Activated B cell treated with CpG ODN at 0.5 μM for 24 hours (primary cell): ENCODE data around the gene CD81. TPM values are rescaled to one million over a fixed set of nuclear protein-coding genes. Genes with fewer than 3 reads are reported as not detected.

Source experiments
- ATAC-seq: fragments of 200-7000 bp; cut with Tn5 transposase; one replicate; pipeline ENCODE4 v1.10.0; 2021; ENCODE audit warnings: low read depth, mild to moderate bottlenecking, moderate library complexity
- CTCF ChIA-PET: fragments of 350-600 bp; sonication (Branson Sonifier 250); formaldehyde crosslinking; loops from one replicate; lab custom pipeline; 2021; ENCODE audit warnings: antibody characterized with exemption; lab: Charles Lee
- POLR2A ChIA-PET: fragments of 350-600 bp; sonication (Branson Sonifier 250); formaldehyde crosslinking; loops from one replicate; lab custom pipeline; 2021; ENCODE audit warnings: antibody characterized with exemption; lab: Charles Lee
- DNase-seq: peaks from one replicate; pipeline ENCODE4 v3.0.0; 2022
- H3K27ac Mint-ChIP-seq: one replicate; pipeline ENCODE4 v1.8.0; 2020; ENCODE audit warnings: mixed read lengths
- H3K27me3 Mint-ChIP-seq: one replicate; pipeline ENCODE4 v1.8.0; 2021; ENCODE audit warnings: mixed read lengths
- H3K36me3 Mint-ChIP-seq: one replicate; pipeline ENCODE4 v1.8.0; 2021; ENCODE audit warnings: low read depth, mixed read lengths
- H3K4me1 Mint-ChIP-seq: one replicate; pipeline ENCODE4 v1.8.0; 2021; ENCODE audit warnings: mixed read lengths
- H3K4me3 Mint-ChIP-seq: one replicate; pipeline ENCODE4 v1.8.0; 2020; ENCODE audit warnings: mild to moderate bottlenecking, mixed read lengths
- H3K9me3 Mint-ChIP-seq: one replicate; pipeline ENCODE4 v1.8.0; 2020; ENCODE audit warnings: mixed read lengths
- intact Hi-C: fragments of 100-400 bp; cut with micrococcal nuclease; formaldehyde crosslinking; loops from one replicate; pipeline ENCODE4 v1.15.1; 2024
- total RNA-seq: library from RNA; stranded (reverse); gene quantifications from 2 replicates; pipeline ENCODE4 v1.2.3, GENCODE V29; 2022
- TF ChIP-seq, protein P1 (sequence below): fragments of 200-600 bp; IDR thresholded peaks from one replicate; pipeline ENCODE4 v1.8.0; 2022; ENCODE audit warnings: antibody characterized with exemption, mild to moderate bottlenecking

Gene CD81
- total RNA-seq, 1 donor from 2014 or later: 132 TPM

DNA sequence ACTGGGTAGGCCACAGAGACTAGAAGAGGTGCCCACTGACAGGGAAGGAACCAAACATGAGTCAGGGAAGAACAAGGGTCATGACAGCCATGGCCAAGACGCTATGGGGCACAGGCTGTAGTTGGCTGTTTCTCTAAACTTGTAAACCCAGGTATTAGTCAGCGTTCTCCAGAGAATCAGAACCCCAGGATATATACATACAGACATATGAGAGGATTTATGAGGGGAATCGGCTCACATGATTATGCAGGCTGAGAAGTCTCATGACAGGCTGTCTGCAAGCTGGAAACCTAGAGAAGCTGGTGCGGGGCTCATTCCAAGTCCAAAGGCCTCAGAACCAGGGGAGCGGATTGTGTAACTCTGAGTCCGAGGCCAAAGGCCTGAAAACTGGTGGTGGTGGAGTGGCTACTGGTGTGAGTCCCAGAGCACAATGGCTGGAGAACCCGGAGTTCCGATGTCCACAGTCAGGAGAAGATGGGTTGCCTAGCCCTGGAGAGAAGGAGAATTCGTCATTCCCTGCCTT lies 29.7 kb upstream of the CD81 start:
- intact Hi-C loops: no loop called here
- TF ChIP-seq, protein P1, sequence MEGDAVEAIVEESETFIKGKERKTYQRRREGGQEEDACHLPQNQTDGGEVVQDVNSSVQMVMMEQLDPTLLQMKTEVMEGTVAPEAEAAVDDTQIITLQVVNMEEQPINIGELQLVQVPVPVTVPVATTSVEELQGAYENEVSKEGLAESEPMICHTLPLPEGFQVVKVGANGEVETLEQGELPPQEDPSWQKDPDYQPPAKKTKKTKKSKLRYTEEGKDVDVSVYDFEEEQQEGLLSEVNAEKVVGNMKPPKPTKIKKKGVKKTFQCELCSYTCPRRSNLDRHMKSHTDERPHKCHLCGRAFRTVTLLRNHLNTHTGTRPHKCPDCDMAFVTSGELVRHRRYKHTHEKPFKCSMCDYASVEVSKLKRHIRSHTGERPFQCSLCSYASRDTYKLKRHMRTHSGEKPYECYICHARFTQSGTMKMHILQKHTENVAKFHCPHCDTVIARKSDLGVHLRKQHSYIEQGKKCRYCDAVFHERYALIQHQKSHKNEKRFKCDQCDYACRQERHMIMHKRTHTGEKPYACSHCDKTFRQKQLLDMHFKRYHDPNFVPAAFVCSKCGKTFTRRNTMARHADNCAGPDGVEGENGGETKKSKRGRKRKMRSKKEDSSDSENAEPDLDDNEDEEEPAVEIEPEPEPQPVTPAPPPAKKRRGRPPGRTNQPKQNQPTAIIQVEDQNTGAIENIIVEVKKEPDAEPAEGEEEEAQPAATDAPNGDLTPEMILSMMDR: no peak
- H3K27me3 Mint-ChIP-seq: no peaks in the 10 kb centered on the region
- no peak overlapping the region for H3K27ac Mint-ChIP-seq
- ATAC-seq: no peak
- no peak for DNase-seq
- ChIA-PET POLR2A (no interaction called here), CTCF (no interaction called here)
- no peaks in the 10 kb centered on the region for H3K4me1 Mint-ChIP-seq
- no peak overlapping the region for H3K4me3 Mint-ChIP-seq
- no peaks in the 10 kb centered on the region for H3K36me3 Mint-ChIP-seq
- H3K9me3 Mint-ChIP-seq: peaks cover 13% of the 10 kb centered on the region

DNA sequence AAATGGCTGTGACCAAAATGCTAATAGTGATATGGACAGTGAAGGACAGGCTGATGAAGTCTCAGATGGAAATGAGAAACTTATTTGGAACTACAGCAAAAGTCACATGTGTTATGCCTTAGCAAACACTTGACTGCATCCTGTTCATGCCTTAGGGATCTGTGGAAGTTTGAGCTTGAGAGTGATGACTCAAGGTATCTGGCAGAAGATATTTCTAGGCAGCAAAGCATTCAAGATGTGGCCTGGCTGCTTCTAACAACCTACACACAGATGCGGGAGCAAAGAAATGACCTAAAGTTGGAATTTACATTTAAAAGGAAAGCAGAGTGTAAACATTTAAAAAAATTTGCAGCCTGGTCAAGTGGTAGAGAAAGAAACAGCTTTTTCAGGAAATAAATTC lies 28.1 kb upstream of the CD81 start:
- DNase-seq: no peak
- TF ChIP-seq, protein P1: no peak
- Mint-ChIP-seq H3K27ac (no peak overlapping the region), H3K36me3 (no peaks in the 10 kb centered on the region), H3K4me1 (no peaks in the 10 kb centered on the region), H3K9me3 (peaks cover 9% of the 10 kb centered on the region), H3K27me3 (no peaks in the 10 kb centered on the region), H3K4me3 (no peak overlapping the region)
- ChIA-PET POLR2A (no interaction called here), CTCF (no interaction called here)
- ATAC-seq: no peak
- intact Hi-C loops: no loop called here

DNA sequence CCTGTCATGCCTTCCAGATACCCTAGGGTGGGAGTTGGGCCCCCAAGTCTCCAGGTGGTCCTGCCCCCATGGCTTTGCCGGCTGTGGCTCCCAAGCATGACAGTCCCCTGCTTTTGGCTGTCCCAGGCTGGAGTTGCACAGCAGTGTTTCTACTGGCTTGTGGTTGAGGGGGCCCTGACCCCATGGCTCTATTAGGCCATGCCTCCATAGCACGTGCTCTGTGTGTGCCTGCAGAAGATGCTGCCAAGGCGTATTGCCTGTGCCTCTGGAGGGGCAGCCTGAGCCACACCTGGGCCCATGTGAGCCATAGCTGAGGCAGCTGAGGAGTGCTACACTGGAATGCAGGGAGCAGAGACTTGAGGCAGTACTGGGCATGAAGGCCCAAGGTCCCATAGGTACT lies 25.4 kb upstream of the CD81 start:
- Mint-ChIP-seq H3K9me3 (peaks cover 5% of the 10 kb centered on the region), H3K27me3 (no peaks in the 10 kb centered on the region), H3K4me1 (no peaks in the 10 kb centered on the region), H3K27ac (no peak overlapping the region), H3K36me3 (no peaks in the 10 kb centered on the region), H3K4me3 (no peak overlapping the region)
- intact Hi-C loops: no loop called here
- ATAC-seq: no peak
- POLR2A ChIA-PET: no interaction called here
- DNase-seq: no peak
- CTCF ChIA-PET: no interaction called here
- TF ChIP-seq, protein P1: no peak

DNA sequence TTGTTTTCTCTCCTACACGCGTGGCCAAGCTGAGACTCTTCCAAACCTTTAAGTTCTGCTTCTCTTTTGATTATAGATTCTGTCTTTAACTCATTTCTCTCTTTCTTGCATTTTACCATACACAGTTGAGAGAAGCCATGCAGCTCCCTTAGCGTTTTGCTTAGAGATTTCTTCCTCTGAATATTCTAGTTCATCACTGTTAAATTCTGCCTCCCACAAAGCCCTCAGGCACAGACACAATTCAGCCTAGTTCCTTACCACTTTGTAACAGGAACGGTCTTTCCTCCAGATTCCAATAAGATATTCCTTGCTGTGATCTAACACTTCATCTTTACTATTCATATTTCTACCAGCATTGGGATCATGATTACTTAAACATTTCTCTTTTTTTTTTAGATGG lies 24.7 kb upstream of the CD81 start:
- no peak overlapping the region for H3K4me3 Mint-ChIP-seq
- ChIA-PET CTCF (no interaction called here), POLR2A (no interaction called here)
- H3K4me1 Mint-ChIP-seq: no peaks in the 10 kb centered on the region
- intact Hi-C loops: no loop called here
- ATAC-seq: no peak
- no peaks in the 10 kb centered on the region for H3K36me3 Mint-ChIP-seq
- no peaks in the 10 kb centered on the region for H3K27me3 Mint-ChIP-seq
- no peak overlapping the region for H3K27ac Mint-ChIP-seq
- DNase-seq: no peak
- peaks cover 5% of the 10 kb centered on the region for H3K9me3 Mint-ChIP-seq
- TF ChIP-seq, protein P1: no peak

DNA sequence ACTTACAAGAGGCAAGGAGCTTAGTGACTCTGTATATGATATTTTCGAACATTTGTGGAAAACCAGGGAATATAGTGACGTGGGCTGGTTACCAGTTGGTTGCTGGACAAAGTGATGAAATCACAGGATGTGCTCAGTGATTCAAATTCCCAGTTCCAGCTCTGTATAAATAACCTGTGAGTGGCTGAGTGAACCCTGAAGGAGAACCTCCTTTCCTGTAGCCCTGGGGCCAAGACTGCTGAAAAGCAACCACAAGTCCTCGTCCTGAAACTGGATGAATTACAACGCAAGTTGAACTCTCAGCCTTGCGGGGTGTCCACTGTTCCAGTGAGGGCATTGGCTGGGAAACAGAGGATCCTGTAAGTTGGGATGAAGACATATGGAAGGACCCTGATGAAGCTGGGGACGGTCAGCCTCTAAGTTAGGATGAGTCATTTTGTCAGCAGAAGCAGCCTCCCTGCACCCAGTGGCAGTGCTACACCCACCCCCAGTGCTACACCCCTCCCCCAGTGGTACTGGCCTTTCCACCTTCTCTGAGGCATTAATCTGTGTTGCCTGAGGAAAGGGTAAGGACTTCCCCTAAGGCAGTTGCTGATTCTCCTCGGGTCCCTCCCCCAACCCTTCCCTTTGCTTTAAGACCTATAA lies 22.0 kb upstream of the CD81 start:
- H3K36me3 Mint-ChIP-seq: no peaks in the 10 kb centered on the region
- no peak overlapping the region for H3K4me3 Mint-ChIP-seq
- H3K4me1 Mint-ChIP-seq: peaks cover 12% of the 10 kb centered on the region
- DNase-seq (no peak), ATAC-seq (no peak)
- intact Hi-C loops: no loop called here
- ChIA-PET POLR2A (no interaction called here), CTCF (no interaction called here)
- H3K9me3 Mint-ChIP-seq: no peaks in the 10 kb centered on the region
- H3K27ac Mint-ChIP-seq: no peak overlapping the region
- TF ChIP-seq, protein P1: no peak
- H3K27me3 Mint-ChIP-seq: no peaks in the 10 kb centered on the region
